ENCODE measurements around the gene CMKLR1. TPM values are rescaled to one million over a fixed set of nuclear protein-coding genes. Genes with fewer than 3 reads are reported as not detected.
A peak's percentile ranks its signal among the peaks of the same experiment; 100 is the strongest.

Gene CMKLR1
- total RNA-seq, 4 donors from 2014 or later = 0.19 to 5.7 (median 2.5) TPM

GRCh38 chr12:108332791-108333382, 6.2 kb downstream of the CMKLR1 start:
- no peaks in the 10 kb centered on the region for H3K9me3 ChIP-seq
- intact Hi-C loops (cut with DNase I) = no loop called here
- H3K27me3 ChIP-seq = peaks cover 0 to 8% (median 0%) of the 10 kb centered on the region in 4 donors
- peak overlapping the region in 2 of 4 donors; percentile 42 to 66 for H3K27ac ChIP-seq
- DNase-seq = no peak
- H3K36me3 ChIP-seq = no peaks in the 10 kb centered on the region
- H3K4me3 ChIP-seq = no peak overlapping the region
- no peak for TF ChIP-seq POLR2A (IDR thresholded peaks at IDR 0.05)
- TF ChIP-seq CTCF (IDR thresholded peaks at IDR 0.05) = no peak
- H3K4me1 ChIP-seq = peaks cover 6 to 14% (median 8%) of the 10 kb centered on the region in 3 donors
- 25 to 38% methylated on average over 1 to 3 of the region's 3 CpGs for whole genome bisulfite sequencing, 2 donors

GRCh38 chr12:108328420-108328819, 10.7 kb downstream of the CMKLR1 start:
- Histone ChIP-seq H3K4me1 (peaks cover 0 to 14% (median 11%) of the 10 kb centered on the region in 3 donors), H3K27me3 (peaks cover 0 to 5% (median 0%) of the 10 kb centered on the region in 4 donors), H3K4me3 (no peak overlapping the region), H3K9me3 (no peaks in the 10 kb centered on the region), H3K36me3 (no peaks in the 10 kb centered on the region), H3K27ac (peak overlapping the region in 2 of 4 donors; percentile 52 to 59)
- WGBS, 2 donors = 70 to 86% methylated on average over 4 to 7 of the region's 7 CpGs
- intact Hi-C loops (cut with DNase I) = no loop called here
- no peak for DNase-seq
- no peak for TF ChIP-seq CTCF (IDR thresholded peaks at IDR 0.05)
- no peak for TF ChIP-seq POLR2A (IDR thresholded peaks at IDR 0.05)

- WGBS, 2 donors = 54 to 57% methylated on average over 14 to 15 of the region's 15 CpGs
- Histone ChIP-seq H3K4me3 (no peak overlapping the region), H3K4me1 (peaks cover 0 to 14% (median 11%) of the 10 kb centered on the region in 3 donors), H3K27me3 (peaks cover 0 to 6% (median 0%) of the 10 kb centered on the region in 4 donors), H3K9me3 (no peaks in the 10 kb centered on the region), H3K27ac (peak overlapping the region in 2 of 4 donors; percentile 52 to 59), H3K36me3 (no peaks in the 10 kb centered on the region)
- TF ChIP-seq POLR2A (IDR thresholded peaks at IDR 0.05) = no peak
- DNase-seq = no peak
- intact Hi-C loops (cut with DNase I) = no loop called here
Measured at GRCh38 chr12:108327621-108328344, 11.3 kb downstream of the CMKLR1 start.

GRCh38 chr12:108326254-108326750, 12.8 kb downstream of the CMKLR1 start:
- TF ChIP-seq POLR2A (IDR thresholded peaks at IDR 0.05) (no peak), CTCF (IDR thresholded peaks at IDR 0.05) (no peak)
- intact Hi-C loops (cut with DNase I) = no loop called here
- no peaks in the 10 kb centered on the region for H3K36me3 ChIP-seq
- H3K27ac ChIP-seq = no peak overlapping the region
- H3K9me3 ChIP-seq = no peaks in the 10 kb centered on the region
- no peak for DNase-seq
- no peak overlapping the region for H3K4me3 ChIP-seq
- 47 to 53% methylated on average over 2 of the region's 2 CpGs for whole genome bisulfite sequencing, 2 donors
- peaks cover 0 to 14% (median 11%) of the 10 kb centered on the region in 3 donors for H3K4me1 ChIP-seq
- H3K27me3 ChIP-seq = peaks cover 0 to 16% (median 0%) of the 10 kb centered on the region in 4 donors

GRCh38 chr12:108325549-108325948, 13.6 kb downstream of the CMKLR1 start:
- TF ChIP-seq CTCF (IDR thresholded peaks at IDR 0.05) = no peak
- TF ChIP-seq POLR2A (IDR thresholded peaks at IDR 0.05) = no peak
- no peak for DNase-seq
- 69 to 79% methylated on average over 3 of the region's 3 CpGs for WGBS, 2 donors
- no peaks in the 10 kb centered on the region for H3K9me3 ChIP-seq
- no peaks in the 10 kb centered on the region for H3K36me3 ChIP-seq
- H3K4me3 ChIP-seq = no peak overlapping the region
- no peak overlapping the region for H3K27ac ChIP-seq
- H3K27me3 ChIP-seq = peaks cover 0 to 22% (median 0%) of the 10 kb centered on the region in 4 donors
- H3K4me1 ChIP-seq = peaks cover 0 to 14% (median 11%) of the 10 kb centered on the region in 3 donors
- intact Hi-C loops (cut with DNase I) = no loop called here

Data from esophagus squamous epithelium (tissue), 5 donors.